Astrocyte (in vitro differentiated cells and primary cell): Measurements from ENCODE around the gene HSPB3.

Source experiments
- EZH2 ChIP-seq: IDR thresholded peaks from 2 replicates; pipeline ENCODE4 v1.6.1; 2012; ENCODE audit warnings: mild to moderate bottlenecking, low read length, inconsistent platforms; ENCODE audit not compliant: insufficient read depth
- TF ChIP-seq, protein P1 (sequence below): IDR thresholded peaks from 2 replicates; pipeline ENCODE4 v1.5.1; 2011; ENCODE audit warnings: low read depth, mild to moderate bottlenecking, inconsistent platforms, low read length, moderate library complexity; ENCODE audit not compliant: insufficient read depth

DNA sequence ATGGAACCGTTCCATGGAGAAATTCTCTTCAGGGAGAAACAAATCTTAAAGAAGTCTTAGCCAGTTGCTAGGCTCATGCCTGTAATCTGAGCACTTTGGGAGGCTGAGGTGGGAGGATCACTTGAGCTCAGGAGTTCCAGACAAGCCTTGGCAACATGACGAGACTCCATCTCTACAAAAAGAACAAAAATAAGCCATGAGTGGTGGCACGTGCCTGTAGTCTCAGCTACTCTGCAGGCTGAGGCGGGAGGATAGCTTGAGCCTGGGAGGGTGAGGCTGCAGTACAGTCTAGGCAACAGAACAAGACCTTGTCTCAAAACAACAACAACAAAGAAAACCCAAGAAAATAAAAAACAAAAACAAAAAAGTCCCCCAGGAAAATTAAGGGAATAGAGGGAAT is 8.2 kb downstream of the HSPB3 start:
- TF ChIP-seq, protein P1, sequence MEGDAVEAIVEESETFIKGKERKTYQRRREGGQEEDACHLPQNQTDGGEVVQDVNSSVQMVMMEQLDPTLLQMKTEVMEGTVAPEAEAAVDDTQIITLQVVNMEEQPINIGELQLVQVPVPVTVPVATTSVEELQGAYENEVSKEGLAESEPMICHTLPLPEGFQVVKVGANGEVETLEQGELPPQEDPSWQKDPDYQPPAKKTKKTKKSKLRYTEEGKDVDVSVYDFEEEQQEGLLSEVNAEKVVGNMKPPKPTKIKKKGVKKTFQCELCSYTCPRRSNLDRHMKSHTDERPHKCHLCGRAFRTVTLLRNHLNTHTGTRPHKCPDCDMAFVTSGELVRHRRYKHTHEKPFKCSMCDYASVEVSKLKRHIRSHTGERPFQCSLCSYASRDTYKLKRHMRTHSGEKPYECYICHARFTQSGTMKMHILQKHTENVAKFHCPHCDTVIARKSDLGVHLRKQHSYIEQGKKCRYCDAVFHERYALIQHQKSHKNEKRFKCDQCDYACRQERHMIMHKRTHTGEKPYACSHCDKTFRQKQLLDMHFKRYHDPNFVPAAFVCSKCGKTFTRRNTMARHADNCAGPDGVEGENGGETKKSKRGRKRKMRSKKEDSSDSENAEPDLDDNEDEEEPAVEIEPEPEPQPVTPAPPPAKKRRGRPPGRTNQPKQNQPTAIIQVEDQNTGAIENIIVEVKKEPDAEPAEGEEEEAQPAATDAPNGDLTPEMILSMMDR: no peak
- TF ChIP-seq EZH2: no peak
